Urothelium cell line (cell line): ENCODE results near the gene C6orf62.
"Not testable (repeated sequence)": the region's sequence is repeated elsewhere in the genome, so short reads cannot be mapped to it uniquely, and the experiment has no call there.

Source experiments
- DNase-seq: peaks from one replicate; pipeline ENCODE4 v3.0.0; 2011; ENCODE audit warnings: low spot score, mixed read lengths
- FAIRE-seq: peaks from 2 replicates; lab custom pipeline; 2011; peaks lifted over from hg19 to GRCh38; lab: Jason Lieb, UNC

The C6orf62 gene

GRCh38 chr6:24743265-24743943 is 24.4 kb upstream of the C6orf62 start:
- peak; percentile 79 for DNase-seq
- no peak for FAIRE-seq

- DNase-seq (no peak), FAIRE-seq (no peak)
These were observed 23.3 kb upstream of the C6orf62 start for GRCh38 chr6:24742216-24742738.

- FAIRE-seq (no peak), DNase-seq (no peak)
These were observed 21.9 kb upstream of the C6orf62 start for GRCh38 chr6:24740861-24741260.

- no peak for DNase-seq
- no peak for FAIRE-seq
These were observed 19.8 kb upstream of the C6orf62 start for GRCh38 chr6:24738741-24739140.

GRCh38 chr6:24734710-24735109 is 15.8 kb upstream of the C6orf62 start:
- not testable (repeated sequence) for FAIRE-seq, DNase-seq

GRCh38 chr6:24734166-24734565 is 15.2 kb upstream of the C6orf62 start:
- no peak for FAIRE-seq
- DNase-seq, result no peak

- not testable (repeated sequence) for FAIRE-seq, DNase-seq
These were observed 12.6 kb upstream of the C6orf62 start for GRCh38 chr6:24731456-24732134.

GRCh38 chr6:24730653-24731052 is 11.7 kb upstream of the C6orf62 start:
- DNase-seq, FAIRE-seq: not testable (repeated sequence)

- FAIRE-seq (no peak), DNase-seq (no peak)
These were observed 4.3 kb upstream of the C6orf62 start for GRCh38 chr6:24723270-24723669.

GRCh38 chr6:24721461-24722215 is 2.7 kb upstream of the C6orf62 start:
- FAIRE-seq (no peak), DNase-seq (peak; percentile 72)

- peak; percentile 96 for DNase-seq
- FAIRE-seq, result no peak
These were observed 1.9 kb upstream of the C6orf62 start for GRCh38 chr6:24720604-24721460.

- FAIRE-seq, result no peak
- DNase-seq, result peak; percentile 36
These were observed 1.2 kb upstream of the C6orf62 start for GRCh38 chr6:24720131-24720603.

GRCh38 chr6:24718449-24719124 is 367 bp downstream of the C6orf62 start:
- no peak for DNase-seq

GRCh38 chr6:24716602-24717148 is 2.3 kb downstream of the C6orf62 start:
- FAIRE-seq, DNase-seq: not testable (repeated sequence)

More at GRCh38 chr6:24718449-24719124, 367 bp downstream of the C6orf62 start:
- FAIRE-seq, result no peak

- no peak for FAIRE-seq
- DNase-seq, result no peak
These were observed 8.2 kb downstream of the C6orf62 start for GRCh38 chr6:24710519-24711303.

GRCh38 chr6:24709014-24709711 is 9.8 kb downstream of the C6orf62 start:
- DNase-seq (no peak), FAIRE-seq (no peak)

- DNase-seq (no peak), FAIRE-seq (no peak)
These were observed 10.3 kb downstream of the C6orf62 start for GRCh38 chr6:24708612-24709011.

GRCh38 chr6:24704468-24704867 is 14.5 kb downstream of the C6orf62 start:
- DNase-seq (no peak), FAIRE-seq (no peak)
